Spleen (tissue), 11 donors: ENCODE measurements around the gene FRMD6. TPM values are rescaled to one million over a fixed set of nuclear protein-coding genes. Genes with fewer than 3 reads are reported as not detected.

ENCODE experiments used
- DNase-seq: peaks from one replicate; pipeline ENCODE4 v3.0.0-alpha.2; 2020
- H3K27ac ChIP-seq, 8 donors: fragments of 200-600 bp; sonication (generic) in 7 of 8; 1 replicate in 4 of 8; 2 replicates in 4 of 8; pipeline versions ENCODE4 v1.5.0 to v1.8.0; 2016 to 2021; ENCODE audit warnings: inconsistent platforms in 4 of 8, mild to moderate bottlenecking in 4 of 8, moderate library complexity in 1 of 8
- H3K27me3 ChIP-seq, 7 donors: fragments of 200-600 bp; sonication (generic) in 6 of 7; replicated peaks in 1 of 7; 1 replicate in 4 of 7; 2 replicates in 3 of 7; pipeline versions ENCODE4 v1.5.0 to v1.8.0; 2016 to 2021; ENCODE audit warnings: inconsistent platforms in 3 of 7, mild to moderate bottlenecking in 1 of 7
- H3K36me3 ChIP-seq, 6 donors: fragments of 200-600 bp; sonication (generic) in 5 of 6; 1 replicate in 4 of 6; 2 replicates in 2 of 6; pipeline versions ENCODE4 v1.5.0 to v1.8.0; 2016 to 2021; ENCODE audit warnings: inconsistent platforms in 2 of 6
- H3K4me1 ChIP-seq, 6 donors: fragments of 200-600 bp; sonication (generic) in 5 of 6; 1 replicate in 3 of 6; 2 replicates in 3 of 6; pipeline versions ENCODE4 v1.5.0 to v1.8.0; 2016 to 2021; ENCODE audit warnings: inconsistent platforms in 3 of 6
- H3K4me3 ChIP-seq, 8 donors: fragments of 200-600 bp; sonication (generic) in 7 of 8; 1 replicate in 4 of 8; 2 replicates in 4 of 8; pipeline versions ENCODE4 v1.5.0 to v1.8.0; 2016 to 2021; ENCODE audit warnings: inconsistent platforms in 4 of 8, mild to moderate bottlenecking in 4 of 8, moderate library complexity in 2 of 8
- H3K9me3 ChIP-seq, 8 donors: fragments of 200-600 bp; sonication (generic) in 7 of 8; 1 replicate in 4 of 8; 2 replicates in 4 of 8; pipeline versions ENCODE4 v1.5.0 to v1.8.0; 2016 to 2021; ENCODE audit warnings: inconsistent platforms in 4 of 8
- CTCF ChIP-seq, 11 experiments: fragments of 200-600 bp in 7 of 11; fragments of 450-650 bp in 4 of 11; sonication (generic) in 4 of 11; IDR thresholded peaks in 8 of 11; conservative IDR thresholded peaks in 3 of 11; 1 replicate in 7 of 11; 2 replicates in 4 of 11; pipeline versions ENCODE4 v1.4.0 to v1.8.0; 2016 to 2021; ENCODE audit warnings: antibody characterized with exemption in 11 of 11, inconsistent platforms in 4 of 11, mild to moderate bottlenecking in 1 of 11
- POLR2A ChIP-seq, 3 donors: fragments of 450-650 bp; IDR thresholded peaks; one replicate each; pipeline ENCODE4 v1.5.1; 2017; ENCODE audit warnings: antibody characterized with exemption in 3 of 3, mild to moderate bottlenecking in 1 of 3
- POLR2AphosphoS5 ChIP-seq, 3 donors: sonication (generic); formaldehyde crosslinking; IDR thresholded peaks; one replicate each; pipeline ENCODE4 v1.5.1; 2017; ENCODE audit warnings: antibody characterized with exemption in 3 of 3
- WGBS, 5 donors: extraction: QIAGEN DNeasy Blood & Tissue Kit in 3 of 5; methylation state at CpG; one replicate each; pipeline versions ENCODE4 v1.1.5 to v1.1.7; 2013 to 2018; 5-methylcytosine and 5-hydroxymethylcytosine counted together
- intact Hi-C: fragments of 100-400 bp; cut with DNase I; formaldehyde crosslinking; loops from one replicate; pipeline ENCODE4 v1.15.0; 2023; ENCODE audit warnings: low total_unique reads
- polyA plus RNA-seq, 3 donors: library from polyadenylated mRNA; stranded (reverse); fragments of 200-250 nt; gene quantifications; one replicate each; pipeline ENCODE4 v1.2.1, GENCODE V29; 2013
- total RNA-seq, 7 donors: library from RNA; depleted of rRNA in 3 of 7; stranded (reverse); fragments of >200 nt in 3 of 7; fragmentation: NEBNext Ultra II Directional in 4 of 7; extraction: Animal tissue kit (Norgen Biotek cat#: 25700) in 4 of 7; gene quantifications; one replicate each; pipeline versions ENCODE4 v1.1.0 to v1.2.1, GENCODE V29; 2016 to 2021
- donor health status: healthy with polysubstance abuse.
- donor health status: DM: no; HTN: no; CAD: no; lungs with moderate emphysema.
- donor health status: DM: no; HTN: no; CAD: no.
- donor health status: Bipolar disorder and iron deficiency.
- donor health status: healthy.
- donor health status: DM: no; HTN: no; CAD: no.
- donor health status: DM: yes; HTN: yes; CAD: no.

The FRMD6 gene
- total and polyA plus RNA-seq, 10 donors = 2.2 to 37.2 (median 26.7) TPM

GRCh38 chr14:51605575-51605974 lies 46.1 kb upstream of the FRMD6 start:
- Histone ChIP-seq H3K4me1 (no peaks in the 10 kb centered on the region), H3K27ac (no peak overlapping the region), H3K4me3 (no peak overlapping the region), H3K27me3 (peaks cover 0 to 9% (median 0%) of the 10 kb centered on the region in 7 donors), H3K36me3 (no peaks in the 10 kb centered on the region), H3K9me3 (no peaks in the 10 kb centered on the region)
- TF ChIP-seq POLR2AphosphoS5 (IDR thresholded peaks at IDR 0.05) (no peak), POLR2A (IDR thresholded peaks at IDR 0.05) (no peak), CTCF (IDR thresholded peaks at IDR 0.05 in 8 of 11, conservative IDR thresholded peaks at IDR 0.05 in 3 of 11) (no peak)
- 61 to 79% (median 68%) methylated on average over 2 of the region's 2 CpGs for WGBS, 5 donors
- DNase-seq = no peak
- intact Hi-C loops = no loop called here

- TF ChIP-seq POLR2AphosphoS5 (IDR thresholded peaks at IDR 0.05) (no peak), CTCF (IDR thresholded peaks at IDR 0.05 in 8 of 11, conservative IDR thresholded peaks at IDR 0.05 in 3 of 11) (no peak), POLR2A (IDR thresholded peaks at IDR 0.05) (no peak)
- Histone ChIP-seq H3K27me3 (peaks cover 0 to 8% (median 0%) of the 10 kb centered on the region in 7 donors), H3K4me3 (no peak overlapping the region), H3K9me3 (no peaks in the 10 kb centered on the region), H3K36me3 (no peaks in the 10 kb centered on the region), H3K27ac (no peak overlapping the region), H3K4me1 (no peaks in the 10 kb centered on the region)
- WGBS, 5 donors = 65 to 85% (median 74%) methylated on average over 12 of the region's 12 CpGs
- intact Hi-C loops = no loop called here
- no peak for DNase-seq
These were observed 44.0 kb upstream of the FRMD6 start for GRCh38 chr14:51607711-51608110.

GRCh38 chr14:51609251-51609954 lies 42.3 kb upstream of the FRMD6 start:
- H3K9me3 ChIP-seq = no peaks in the 10 kb centered on the region
- no peak overlapping the region for H3K27ac ChIP-seq
- no peak overlapping the region for H3K4me3 ChIP-seq
- no peak for DNase-seq
- WGBS, 5 donors = 56 to 78% (median 68%) methylated on average over 8 of the region's 8 CpGs
- TF ChIP-seq POLR2A (IDR thresholded peaks at IDR 0.05) = no peak
- no peak for TF ChIP-seq POLR2AphosphoS5 (IDR thresholded peaks at IDR 0.05)
- no peak for TF ChIP-seq CTCF (IDR thresholded peaks at IDR 0.05 in 8 of 11, conservative IDR thresholded peaks at IDR 0.05 in 3 of 11)
- H3K36me3 ChIP-seq = no peaks in the 10 kb centered on the region
- intact Hi-C loops = no loop called here
- peaks cover 0 to 8% (median 0%) of the 10 kb centered on the region in 7 donors for H3K27me3 ChIP-seq
- no peaks in the 10 kb centered on the region for H3K4me1 ChIP-seq

GRCh38 chr14:51609955-51610283 lies 41.8 kb upstream of the FRMD6 start:
- peaks cover 0 to 8% (median 0%) of the 10 kb centered on the region in 7 donors for H3K27me3 ChIP-seq
- no peak overlapping the region for H3K4me3 ChIP-seq
- TF ChIP-seq POLR2A (IDR thresholded peaks at IDR 0.05) = no peak
- TF ChIP-seq CTCF (IDR thresholded peaks at IDR 0.05 in 8 of 11, conservative IDR thresholded peaks at IDR 0.05 in 3 of 11) = no peak
- no peak for TF ChIP-seq POLR2AphosphoS5 (IDR thresholded peaks at IDR 0.05)
- intact Hi-C loops = no loop called here
- no peaks in the 10 kb centered on the region for H3K9me3 ChIP-seq
- no peaks in the 10 kb centered on the region for H3K36me3 ChIP-seq
- no peak for DNase-seq
- 67 to 89% (median 78%) methylated on average over 5 of the region's 5 CpGs for WGBS, 5 donors
- no peaks in the 10 kb centered on the region for H3K4me1 ChIP-seq
- no peak overlapping the region for H3K27ac ChIP-seq
